ENCODE measurements around the gene TRAF2. TPM values are rescaled to one million over a fixed set of nuclear protein-coding genes. Genes with fewer than 3 reads are reported as not detected.

The TRAF2 gene
- total and polyA plus RNA-seq, 9 of the 15 experiments (the other 6 are each of a cell fraction or from before 2014, with no cell fraction given): 0.24 to 45.2 (median 18.0) TPM

DNA sequence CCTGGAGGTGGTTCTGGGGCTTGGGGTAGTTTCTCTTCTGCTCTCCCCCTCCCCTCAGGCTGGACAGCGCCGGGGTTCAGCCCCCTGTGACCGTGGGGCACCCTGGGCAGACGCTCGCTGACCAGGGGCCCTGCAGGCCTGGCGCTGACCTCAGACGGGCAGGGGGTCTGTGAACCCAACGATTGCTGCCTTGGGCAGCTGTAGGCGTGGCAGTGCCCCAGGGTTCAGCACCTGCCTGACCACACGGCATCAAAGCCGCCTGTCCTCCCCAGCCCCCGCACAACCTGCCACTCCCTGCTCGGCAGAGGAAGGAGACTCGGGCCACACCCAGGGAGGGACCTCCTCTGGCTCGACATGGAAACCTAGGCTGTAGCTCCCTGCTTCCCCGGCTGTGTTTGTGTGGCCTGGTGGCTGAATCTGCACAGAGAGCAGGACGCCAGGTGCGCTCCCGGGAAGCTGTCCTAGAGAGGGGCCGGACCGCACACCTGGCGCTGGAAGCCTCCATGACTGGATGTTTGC is 77.9 kb downstream of the TRAF2 start (continued):
- TF ChIP-seq RBFOX2 (IDR thresholded peaks at IDR 0.05; ENCODE audit: low read depth, low read length): peak; percentile 58
- no peak for TF ChIP-seq RBM25 (IDR thresholded peaks at IDR 0.05; ENCODE audit: low read depth, low read length, severe bottlenecking)
- TF ChIP-seq PHTF2 (CRISPR knock-in tag; IDR thresholded peaks at IDR 0.05): no peak
- TF ChIP-seq TBP (optimal IDR thresholded peaks at IDR 0.05; ENCODE audit: low read depth, low read length): peak; percentile 14
- TF ChIP-seq BHLHE40 (IDR thresholded peaks at IDR 0.05; ENCODE audit: low read length): 0 out of 2 replicates have a peak, but pooled peaks have one; percentile 13
- TF ChIP-seq SMARCA4 (IDR thresholded peaks at IDR 0.05): 0 out of 2 replicates have a peak, but pooled peaks have one; percentile 10
- TF ChIP-seq, protein P1, sequence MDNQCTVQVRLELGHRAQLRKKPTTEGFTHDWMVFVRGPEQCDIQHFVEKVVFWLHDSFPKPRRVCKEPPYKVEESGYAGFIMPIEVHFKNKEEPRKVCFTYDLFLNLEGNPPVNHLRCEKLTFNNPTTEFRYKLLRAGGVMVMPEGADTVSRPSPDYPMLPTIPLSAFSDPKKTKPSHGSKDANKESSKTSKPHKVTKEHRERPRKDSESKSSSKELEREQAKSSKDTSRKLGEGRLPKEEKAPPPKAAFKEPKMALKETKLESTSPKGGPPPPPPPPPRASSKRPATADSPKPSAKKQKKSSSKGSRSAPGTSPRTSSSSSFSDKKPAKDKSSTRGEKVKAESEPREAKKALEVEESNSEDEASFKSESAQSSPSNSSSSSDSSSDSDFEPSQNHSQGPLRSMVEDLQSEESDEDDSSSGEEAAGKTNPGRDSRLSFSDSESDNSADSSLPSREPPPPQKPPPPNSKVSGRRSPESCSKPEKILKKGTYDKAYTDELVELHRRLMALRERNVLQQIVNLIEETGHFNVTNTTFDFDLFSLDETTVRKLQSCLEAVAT (IDR thresholded peaks at IDR 0.05): no peak
- no peak for TF ChIP-seq ZNF444 (CRISPR knock-in tag; IDR thresholded peaks at IDR 0.05)
- no peak for TF ChIP-seq MAFK (IDR thresholded peaks at IDR 0.05; ENCODE audit: low read length)
- TF ChIP-seq PTTG1 (tag; IDR thresholded peaks at IDR 0.05; ENCODE audit: low read depth): no peak
- TF ChIP-seq GATA2 (CRISPR knock-in tag; IDR thresholded peaks at IDR 0.05): no peak
- no peak for TF ChIP-seq BDP1 (IDR thresholded peaks at IDR 0.05; ENCODE audit: insufficient read depth, insufficient read length)
- no peak for TF ChIP-seq MXI1 (IDR thresholded peaks at IDR 0.05; ENCODE audit: low read depth, low read length)
- TF ChIP-seq EP400 (IDR thresholded peaks at IDR 0.05): no peak; the same call in 1 of the 2 replicates
- TF ChIP-seq HNRNPLL (IDR thresholded peaks at IDR 0.05; ENCODE audit: low read depth, low read length, poor library complexity, severe bottlenecking): no peak
- peak; percentile 30; the same call in 1 of the 2 replicates for TF ChIP-seq CBFA2T3 (IDR thresholded peaks at IDR 0.05)
- TF ChIP-seq, protein P2, sequence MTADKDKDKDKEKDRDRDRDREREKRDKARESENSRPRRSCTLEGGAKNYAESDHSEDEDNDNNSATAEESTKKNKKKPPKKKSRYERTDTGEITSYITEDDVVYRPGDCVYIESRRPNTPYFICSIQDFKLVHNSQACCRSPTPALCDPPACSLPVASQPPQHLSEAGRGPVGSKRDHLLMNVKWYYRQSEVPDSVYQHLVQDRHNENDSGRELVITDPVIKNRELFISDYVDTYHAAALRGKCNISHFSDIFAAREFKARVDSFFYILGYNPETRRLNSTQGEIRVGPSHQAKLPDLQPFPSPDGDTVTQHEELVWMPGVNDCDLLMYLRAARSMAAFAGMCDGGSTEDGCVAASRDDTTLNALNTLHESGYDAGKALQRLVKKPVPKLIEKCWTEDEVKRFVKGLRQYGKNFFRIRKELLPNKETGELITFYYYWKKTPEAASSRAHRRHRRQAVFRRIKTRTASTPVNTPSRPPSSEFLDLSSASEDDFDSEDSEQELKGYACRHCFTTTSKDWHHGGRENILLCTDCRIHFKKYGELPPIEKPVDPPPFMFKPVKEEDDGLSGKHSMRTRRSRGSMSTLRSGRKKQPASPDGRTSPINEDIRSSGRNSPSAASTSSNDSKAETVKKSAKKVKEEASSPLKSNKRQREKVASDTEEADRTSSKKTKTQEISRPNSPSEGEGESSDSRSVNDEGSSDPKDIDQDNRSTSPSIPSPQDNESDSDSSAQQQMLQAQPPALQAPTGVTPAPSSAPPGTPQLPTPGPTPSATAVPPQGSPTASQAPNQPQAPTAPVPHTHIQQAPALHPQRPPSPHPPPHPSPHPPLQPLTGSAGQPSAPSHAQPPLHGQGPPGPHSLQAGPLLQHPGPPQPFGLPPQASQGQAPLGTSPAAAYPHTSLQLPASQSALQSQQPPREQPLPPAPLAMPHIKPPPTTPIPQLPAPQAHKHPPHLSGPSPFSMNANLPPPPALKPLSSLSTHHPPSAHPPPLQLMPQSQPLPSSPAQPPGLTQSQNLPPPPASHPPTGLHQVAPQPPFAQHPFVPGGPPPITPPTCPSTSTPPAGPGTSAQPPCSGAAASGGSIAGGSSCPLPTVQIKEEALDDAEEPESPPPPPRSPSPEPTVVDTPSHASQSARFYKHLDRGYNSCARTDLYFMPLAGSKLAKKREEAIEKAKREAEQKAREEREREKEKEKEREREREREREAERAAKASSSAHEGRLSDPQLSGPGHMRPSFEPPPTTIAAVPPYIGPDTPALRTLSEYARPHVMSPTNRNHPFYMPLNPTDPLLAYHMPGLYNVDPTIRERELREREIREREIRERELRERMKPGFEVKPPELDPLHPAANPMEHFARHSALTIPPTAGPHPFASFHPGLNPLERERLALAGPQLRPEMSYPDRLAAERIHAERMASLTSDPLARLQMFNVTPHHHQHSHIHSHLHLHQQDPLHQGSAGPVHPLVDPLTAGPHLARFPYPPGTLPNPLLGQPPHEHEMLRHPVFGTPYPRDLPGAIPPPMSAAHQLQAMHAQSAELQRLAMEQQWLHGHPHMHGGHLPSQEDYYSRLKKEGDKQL (CRISPR knock-in tag; IDR thresholded peaks at IDR 0.05; ENCODE audit: borderline replicate concordance): no peak
- TF ChIP-seq SMC3 (conservative IDR thresholded peaks at IDR 0.05; ENCODE audit: insufficient read depth, low read depth, low read length): no peak
- TF ChIP-seq, protein P3, sequence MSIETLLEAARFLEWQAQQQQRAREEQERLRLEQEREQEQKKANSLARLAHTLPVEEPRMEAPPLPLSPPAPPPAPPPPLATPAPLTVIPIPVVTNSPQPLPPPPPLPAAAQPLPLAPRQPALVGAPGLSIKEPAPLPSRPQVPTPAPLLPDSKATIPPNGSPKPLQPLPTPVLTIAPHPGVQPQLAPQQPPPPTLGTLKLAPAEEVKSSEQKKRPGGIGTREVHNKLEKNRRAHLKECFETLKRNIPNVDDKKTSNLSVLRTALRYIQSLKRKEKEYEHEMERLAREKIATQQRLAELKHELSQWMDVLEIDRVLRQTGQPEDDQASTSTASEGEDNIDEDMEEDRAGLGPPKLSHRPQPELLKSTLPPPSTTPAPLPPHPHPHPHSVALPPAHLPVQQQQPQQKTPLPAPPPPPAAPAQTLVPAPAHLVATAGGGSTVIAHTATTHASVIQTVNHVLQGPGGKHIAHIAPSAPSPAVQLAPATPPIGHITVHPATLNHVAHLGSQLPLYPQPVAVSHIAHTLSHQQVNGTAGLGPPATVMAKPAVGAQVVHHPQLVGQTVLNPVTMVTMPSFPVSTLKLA (conservative IDR thresholded peaks at IDR 0.05): peak in 1 of 2 experiments; percentile 59; a peak in 2 of 4 replicates
- TF ChIP-seq NFYB (IDR thresholded peaks at IDR 0.05; ENCODE audit: extremely low read depth, insufficient read length): no peak
- TF ChIP-seq MYC (IDR thresholded peaks at IDR 0.05; ENCODE audit: low read depth, low read length): peak; percentile 49; the same call in 1 of the 2 replicates
- TF ChIP-seq MYC (CRISPR knock-in tag; IDR thresholded peaks at IDR 0.05; ENCODE audit: borderline replicate concordance, low read depth): no peak
